HG03575 (cell line): ENCODE measurements around the gene RGPD3.
"Not testable (repeated sequence)": the region's sequence is repeated elsewhere in the genome, so short reads cannot be mapped to it uniquely, and the experiment has no call there.

Experiments used
- ATAC-seq: cut with Tn5 transposase; IDR thresholded peaks from one replicate; pipeline ENCODE4 v1.9.1; 2021; ENCODE audit not compliant: unreplicated experiment, insufficient number of reproducible peaks, low FRiP score; ENCODE audit errors: extremely low read depth

RGPD3 gene

GRCh38 chr2:106487386-106488191, 19.4 kb upstream of the RGPD3 start:
- not testable (repeated sequence) for ATAC-seq

GRCh38 chr2:106486551-106487385, 18.6 kb upstream of the RGPD3 start, which contains the start of gene CD8B2:
Gene CD8B2 (plus strand): TSS chr2:106487364. CDS start chr2:106487427, 63 bp downstream.
- not testable (repeated sequence) for ATAC-seq

GRCh38 chr2:106479563-106479962, 11.3 kb upstream of the RGPD3 start:
- ATAC-seq: not testable (repeated sequence)

- ATAC-seq: not testable (repeated sequence)
Measured at GRCh38 chr2:106477647-106478046, 9.4 kb upstream of the RGPD3 start.

- not testable (repeated sequence) for ATAC-seq
Measured at GRCh38 chr2:106470658-106471057, 2.4 kb upstream of the RGPD3 start.

GRCh38 chr2:106467516-106467915, 697 bp downstream of the RGPD3 start:
- not testable (repeated sequence) for ATAC-seq

GRCh38 chr2:106461882-106462281, 6.3 kb downstream of the RGPD3 start:
- not testable (repeated sequence) for ATAC-seq

GRCh38 chr2:106390680-106391079, 77.5 kb downstream of the RGPD3 start:
- ATAC-seq: not testable (repeated sequence)

- ATAC-seq: not testable (repeated sequence)
Measured at GRCh38 chr2:106388814-106389410, 79.3 kb downstream of the RGPD3 start.

GRCh38 chr2:106384548-106384947, 83.7 kb downstream of the RGPD3 start:
- not testable (repeated sequence) for ATAC-seq

- ATAC-seq: not testable (repeated sequence)
Measured at GRCh38 chr2:106381867-106382266, 86.3 kb downstream of the RGPD3 start.

- ATAC-seq: not testable (repeated sequence)
Measured at GRCh38 chr2:106379567-106379966, 88.6 kb downstream of the RGPD3 start.

- ATAC-seq: not testable (repeated sequence)
Measured at GRCh38 chr2:106369182-106369581, 99.0 kb downstream of the RGPD3 start.

GRCh38 chr2:106366204-106366885, 101.9 kb downstream of the RGPD3 start:
- no peak for ATAC-seq

GRCh38 chr2:106363791-106364190, 104.4 kb downstream of the RGPD3 start:
- no peak for ATAC-seq

- ATAC-seq: no peak
Measured at GRCh38 chr2:106362789-106363188, 105.4 kb downstream of the RGPD3 start.

GRCh38 chr2:106359512-106359911, 108.7 kb downstream of the RGPD3 start:
- ATAC-seq: no peak

- ATAC-seq: no peak
Measured at GRCh38 chr2:106358521-106358920, 109.7 kb downstream of the RGPD3 start.

GRCh38 chr2:106358081-106358480, 110.1 kb downstream of the RGPD3 start:
- peak; percentile 98 for ATAC-seq
